SH-SY5Y (cell line): Measurements from ENCODE around the gene FOXK1.

Experiments used
- GATA2 ChIP-seq: IDR thresholded peaks from 2 replicates; pipeline ENCODE4 v1.6.1; 2011; ENCODE audit warnings: mild to moderate bottlenecking, low read depth, low read length
- GATA3 ChIP-seq: IDR thresholded peaks from 2 replicates; pipeline ENCODE4 v1.6.1; 2011; ENCODE audit warnings: low read depth, mild to moderate bottlenecking, low read length, moderate library complexity

- TF ChIP-seq GATA2: no peak
- TF ChIP-seq GATA3: no peak
Observed at GRCh38 chr7:4744391-4745264, 62.5 kb downstream of the FOXK1 start.
